Stomach (tissue), 9 donors: Measurements from ENCODE around the gene ZGPAT. TPM values are rescaled to one million over a fixed set of nuclear protein-coding genes. Genes with fewer than 3 reads are reported as not detected.

ENCODE experiments used
- DNase-seq, 2 donors: peaks; one replicate each; pipeline versions ENCODE4 v3.0.0 to v3.0.0-alpha.2; 2013 to 2019
- H3K27ac ChIP-seq, 5 donors: fragments of 200-600 bp in 4 of 5; sonication (generic) in 4 of 5; one replicate each; pipeline ENCODE4 v1.5.1; 2013 to 2019; ENCODE audit warnings: mild to moderate bottlenecking in 1 of 5, moderate library complexity in 1 of 5
- H3K27me3 ChIP-seq, 3 donors: fragments of 200-600 bp; sonication (generic); one replicate each; pipeline ENCODE4 v1.5.1; 2017 to 2019; ENCODE audit warnings: mixed run types in 1 of 3
- H3K36me3 ChIP-seq, 4 donors: fragments of 200-600 bp; sonication (generic); 1 replicate in 3 of 4; 2 replicates in 1 of 4; pipeline ENCODE4 v1.5.1; 2016 to 2019
- H3K4me1 ChIP-seq, 4 donors: fragments of 200-600 bp; sonication (generic); one replicate each; pipeline ENCODE4 v1.5.1; 2016 to 2019
- H3K4me3 ChIP-seq, 4 donors: fragments of 200-600 bp; sonication (generic) in 3 of 4; one replicate each; pipeline ENCODE4 v1.5.1; 2016 to 2019; ENCODE audit warnings: mild to moderate bottlenecking in 1 of 4
- H3K9me3 ChIP-seq, 4 donors: fragments of 200-600 bp; sonication (generic); one replicate each; pipeline ENCODE4 v1.5.1; 2016 to 2019
- CTCF ChIP-seq, 7 experiments: fragments of 450-650 bp in 4 of 7; fragments of 200-600 bp in 3 of 7; sonication (generic) in 3 of 7; IDR thresholded peaks; one replicate each; pipeline ENCODE4 v1.5.1; 2016 to 2019; ENCODE audit warnings: antibody characterized with exemption in 7 of 7, control low read depth in 2 of 7, mild to moderate bottlenecking in 1 of 7
- EP300 ChIP-seq: sonication (generic); formaldehyde crosslinking; IDR thresholded peaks from one replicate; pipeline ENCODE4 v1.6.1; 2017; ENCODE audit warnings: antibody characterized with exemption
- POLR2A ChIP-seq, 4 donors: fragments of 450-650 bp; IDR thresholded peaks; one replicate each; pipeline ENCODE4 v1.6.1; 2016; ENCODE audit warnings: antibody characterized with exemption in 4 of 4, control low read depth in 2 of 4, mild to moderate bottlenecking in 1 of 4, moderate library complexity in 1 of 4
- POLR2AphosphoS5 ChIP-seq, 3 donors: sonication (generic); formaldehyde crosslinking; IDR thresholded peaks; one replicate each; pipeline ENCODE4 v1.6.1; 2016; ENCODE audit warnings: antibody characterized with exemption in 3 of 3
- WGBS, 5 donors: extraction: QIAGEN DNeasy Blood & Tissue Kit in 3 of 5; methylation state at CpG; one replicate each; pipeline versions ENCODE4 v1.1.5 to v1.1.7; 2013 to 2018; 5-methylcytosine and 5-hydroxymethylcytosine counted together
- intact Hi-C: fragments of 100-400 bp; cut with DNase I; formaldehyde crosslinking; loops from one replicate; pipeline ENCODE4 v1.15.1; 2023; ENCODE audit warnings: low total_unique reads
- polyA plus RNA-seq, 3 donors: library from polyadenylated mRNA; stranded (reverse); fragments of 200-250 nt; gene quantifications; one replicate each; pipeline ENCODE4 v1.2.3, GENCODE V29; 2013
- total RNA-seq, 5 donors: library from RNA; depleted of rRNA; stranded (reverse); fragments of >200 nt; gene quantifications; one replicate each; pipeline versions ENCODE4 v1.1.0 to v1.2.3, GENCODE V29; 2014 to 2016
- donor health status: healthy with polysubstance abuse.
- donor health status: Bipolar disorder and iron deficiency.
- donor health status: healthy.

The ZGPAT gene
- total and polyA plus RNA-seq, 8 donors, result 12.3 to 49.6 (median 38.5) TPM

GRCh38 chr20:63778034-63778752 is 70.4 kb downstream of the ZGPAT start:
- Histone ChIP-seq H3K9me3 (no peaks in the 10 kb centered on the region), H3K4me3 (no peak overlapping the region), H3K36me3 (no peaks in the 10 kb centered on the region), H3K27ac (no peak overlapping the region), H3K4me1 (peaks cover 8 to 17% (median 11%) of the 10 kb centered on the region in 4 donors), H3K27me3 (peaks cover 0 to 13% (median 3%) of the 10 kb centered on the region in 3 donors)
- no peak for DNase-seq
- 48 to 58% (median 54%) methylated on average over 18 to 19 of the region's 19 CpGs for WGBS, 5 donors
- intact Hi-C loops, result no loop called here
- TF ChIP-seq CTCF (IDR thresholded peaks at IDR 0.05) (no peak), POLR2AphosphoS5 (IDR thresholded peaks at IDR 0.05) (no peak)

GRCh38 chr20:63778857-63779256 is 71.0 kb downstream of the ZGPAT start:
- Histone ChIP-seq H3K27ac (no peak overlapping the region), H3K9me3 (no peaks in the 10 kb centered on the region), H3K4me1 (peaks cover 8 to 15% (median 11%) of the 10 kb centered on the region in 4 donors), H3K27me3 (peaks cover 0 to 10% (median 3%) of the 10 kb centered on the region in 3 donors), H3K4me3 (no peak overlapping the region), H3K36me3 (peaks cover 0 to 3% (median 0%) of the 10 kb centered on the region in 4 donors)
- intact Hi-C loops, result no loop called here
- no peak for DNase-seq
- 71 to 80% (median 74%) methylated on average over 9 of the region's 9 CpGs for WGBS, 5 donors
- TF ChIP-seq EP300, result no peak
- no peak for TF ChIP-seq POLR2A (IDR thresholded peaks at IDR 0.05)
- no peak for TF ChIP-seq POLR2AphosphoS5 (IDR thresholded peaks at IDR 0.05)
- no peak for TF ChIP-seq CTCF (IDR thresholded peaks at IDR 0.05)

- WGBS, 5 donors, result 88 to 92% (median 91%) methylated on average over 14 of the region's 14 CpGs
- Histone ChIP-seq H3K9me3 (no peaks in the 10 kb centered on the region), H3K27me3 (no peaks in the 10 kb centered on the region), H3K36me3 (peaks cover 0 to 5% (median 0%) of the 10 kb centered on the region in 4 donors), H3K4me1 (peaks cover 0 to 3% (median under 1%) of the 10 kb centered on the region in 4 donors), H3K4me3 (no peak overlapping the region), H3K27ac (no peak overlapping the region)
- intact Hi-C loops, result no loop called here
- no peak for TF ChIP-seq EP300
- no peak for TF ChIP-seq CTCF (IDR thresholded peaks at IDR 0.05)
- no peak for TF ChIP-seq POLR2AphosphoS5 (IDR thresholded peaks at IDR 0.05)
- TF ChIP-seq POLR2A (IDR thresholded peaks at IDR 0.05), result no peak
- DNase-seq, result no peak
Measured at GRCh38 chr20:63781181-63781580, 73.3 kb downstream of the ZGPAT start.

- peaks cover 0 to 8% (median 3%) of the 10 kb centered on the region in 4 donors for H3K4me1 ChIP-seq
- H3K36me3 ChIP-seq, result peaks cover 0 to 5% (median 0%) of the 10 kb centered on the region in 4 donors
- H3K4me3 ChIP-seq, result no peak overlapping the region
- no peak overlapping the region for H3K27ac ChIP-seq
- intact Hi-C loops, result no loop called here
- H3K27me3 ChIP-seq, result no peaks in the 10 kb centered on the region
- H3K9me3 ChIP-seq, result no peaks in the 10 kb centered on the region
- WGBS, 5 donors, result 59 to 73% (median 62%) methylated on average over 15 to 18 of the region's 18 CpGs
- no peak for DNase-seq
- no peak for TF ChIP-seq CTCF (IDR thresholded peaks at IDR 0.05)
- TF ChIP-seq POLR2AphosphoS5 (IDR thresholded peaks at IDR 0.05), result no peak
- no peak for TF ChIP-seq POLR2A (IDR thresholded peaks at IDR 0.05)
- no peak for TF ChIP-seq EP300
Measured at GRCh38 chr20:63782051-63782471, 74.2 kb downstream of the ZGPAT start.
